K562 (cell line): ENCODE results near the gene SREBF1. TPM values are rescaled to one million over a fixed set of nuclear protein-coding genes. Genes with fewer than 3 reads are reported as not detected.
A peak's percentile ranks its signal among the peaks of the same experiment; 100 is the strongest.

ENCODE experiments used
- CBFB ChIP-seq: sonication (generic); formaldehyde crosslinking; IDR thresholded peaks from 2 replicates; pipeline ENCODE4 v1.4.0; 2020; ENCODE audit warnings: mild to moderate bottlenecking, missing genetic modification reagents
- GTF2E2 ChIP-seq: fragments of 200-800 bp; sonication (Bioruptor generic); IDR thresholded peaks from 2 replicates; pipeline ENCODE4 v1.6.1; 2016; ENCODE audit warnings: missing genetic modification characterization, missing compliant biosample characterization
- HDAC1 ChIP-seq, 2 experiments: fragments of 450-650 bp; IDR thresholded peaks; 2 replicates each; pipeline ENCODE4 v1.6.1; 2016 to 2017; ENCODE audit warnings: inconsistent platforms in 1 of 2, mild to moderate bottlenecking in 1 of 2, moderate library complexity in 1 of 2
- HDAC2 ChIP-seq: fragments of 450-650 bp; IDR thresholded peaks from 2 replicates; pipeline ENCODE4 v1.6.1; 2016; ENCODE audit warnings: mild to moderate bottlenecking
- KAT7 ChIP-seq: sonication (generic); formaldehyde crosslinking; IDR thresholded peaks from 2 replicates; pipeline ENCODE4 v1.8.0; 2022; ENCODE audit warnings: missing genetic modification reagents, mild to moderate bottlenecking, borderline replicate concordance
- KAT8 ChIP-seq: fragments of 450-650 bp; IDR thresholded peaks from 2 replicates; pipeline ENCODE4 v1.6.1; 2016; ENCODE audit warnings: low read depth, mild to moderate bottlenecking
- NFIC ChIP-seq: fragments of 450-650 bp; IDR thresholded peaks from 2 replicates; pipeline ENCODE4 v1.6.1; 2017; ENCODE audit warnings: mild to moderate bottlenecking, inconsistent platforms
- SP1 ChIP-seq: sonication (generic); formaldehyde crosslinking; IDR thresholded peaks from 2 replicates; pipeline ENCODE4 v1.8.1; 2022; ENCODE audit warnings: mild to moderate bottlenecking, missing genetic modification reagents
- SPI1 ChIP-seq: IDR thresholded peaks from 2 replicates; pipeline ENCODE4 v1.6.1; 2011; ENCODE audit warnings: low read depth, low read length, control low read depth, borderline replicate concordance
- TFAM ChIP-seq: fragments of 250-450 bp; sonication (Bioruptor Pico); conservative IDR thresholded peaks from 2 replicates; pipeline ENCODE4 v1.5.0; 2021; ENCODE audit warnings: mild to moderate bottlenecking, moderate library complexity
- ZBTB17 ChIP-seq: fragments of 450-650 bp; formaldehyde crosslinking; IDR thresholded peaks from 2 replicates; pipeline ENCODE4 v1.4.0; 2020; ENCODE audit warnings: mild to moderate bottlenecking
- ZEB2 ChIP-seq: fragments of 450-650 bp; IDR thresholded peaks from 2 replicates; pipeline ENCODE4 v1.6.1; 2016
- ZFX ChIP-seq: sonication (generic); formaldehyde crosslinking; IDR thresholded peaks from 2 replicates; pipeline ENCODE4 v1.8.0; 2022; ENCODE audit warnings: mild to moderate bottlenecking, missing genetic modification reagents, moderate library complexity
- ZNF134 ChIP-seq: fragments of 250-450 bp; sonication (Bioruptor Pico); conservative IDR thresholded peaks from 2 replicates; pipeline ENCODE4 v1.4.0; 2020
- ZZZ3 ChIP-seq: fragments of 450-650 bp; IDR thresholded peaks from 2 replicates; pipeline ENCODE4 v1.6.1; 2016; ENCODE audit warnings: antibody characterized with exemption, mild to moderate bottlenecking, moderate library complexity
- polyA plus RNA-seq, 8 experiments: library from polyadenylated mRNA; depleted of rRNA in 4 of 8; stranded (reverse) in 5 of 8; unstranded in 3 of 8; fragments of >200 nt; fragmentation: Nextera tagmentation in 2 of 8; fragmentation: Illumina TruSeq in 1 of 8; extraction: Ambion mirVana in 2 of 8; extraction: Trizol in 1 of 8; gene quantifications; 2 replicates each; pipeline versions ENCODE4 v1.2.1 to v1.2.3, GENCODE V29; 2011 to 2014; ENCODE audit warnings: inconsistent platforms in 1 of 8, missing spikeins in 1 of 8
- total RNA-seq, 7 experiments: library from RNA; depleted of rRNA in 6 of 7; stranded (reverse); fragments of >200 nt in 6 of 7; fragmentation: Illumina TruSeq in 2 of 7; extraction: Trizol in 2 of 7; gene quantifications; 2 replicates each; pipeline versions ENCODE4 v1.2.1 to v1.2.3, GENCODE V29; 2011 to 2021; ENCODE audit warnings: low replicate concordance in 1 of 7
- TF ChIP-seq, protein P1 (sequence below), 2 experiments: fragments of 450-650 bp in 1 of 2; sonication (generic) in 1 of 2; formaldehyde crosslinking in 1 of 2; IDR thresholded peaks in 1 of 2; conservative IDR thresholded peaks in 1 of 2; 2 replicates each; pipeline versions ENCODE4 v1.6.1 to v1.8.1; 2016 to 2023; ENCODE audit warnings: mild to moderate bottlenecking in 2 of 2, moderate library complexity in 2 of 2, inconsistent platforms in 1 of 2, missing genetic modification reagents in 1 of 2
- TF ChIP-seq, protein P2 (sequence below): fragments of 450-650 bp; IDR thresholded peaks from 2 replicates; pipeline ENCODE4 v1.6.1; 2016
- TF ChIP-seq, protein P3 (sequence below): fragments of 450-650 bp; IDR thresholded peaks from 2 replicates; pipeline ENCODE4 v1.6.1; 2014; ENCODE audit warnings: low read depth, mild to moderate bottlenecking, moderate library complexity, borderline replicate concordance
- TF ChIP-seq, protein P4 (sequence below): fragments of 450-650 bp; conservative IDR thresholded peaks from 2 replicates; pipeline ENCODE4 v1.6.1; 2016; ENCODE audit warnings: missing genetic modification characterization, low read depth, mild to moderate bottlenecking, missing compliant biosample characterization, moderate library complexity

SREBF1 gene
- total and polyA plus RNA-seq, 9 of the 15 experiments (the other 6 are each of a cell fraction or from before 2014, with no cell fraction given), result 1.6 to 169 (median 69.4) TPM

DNA sequence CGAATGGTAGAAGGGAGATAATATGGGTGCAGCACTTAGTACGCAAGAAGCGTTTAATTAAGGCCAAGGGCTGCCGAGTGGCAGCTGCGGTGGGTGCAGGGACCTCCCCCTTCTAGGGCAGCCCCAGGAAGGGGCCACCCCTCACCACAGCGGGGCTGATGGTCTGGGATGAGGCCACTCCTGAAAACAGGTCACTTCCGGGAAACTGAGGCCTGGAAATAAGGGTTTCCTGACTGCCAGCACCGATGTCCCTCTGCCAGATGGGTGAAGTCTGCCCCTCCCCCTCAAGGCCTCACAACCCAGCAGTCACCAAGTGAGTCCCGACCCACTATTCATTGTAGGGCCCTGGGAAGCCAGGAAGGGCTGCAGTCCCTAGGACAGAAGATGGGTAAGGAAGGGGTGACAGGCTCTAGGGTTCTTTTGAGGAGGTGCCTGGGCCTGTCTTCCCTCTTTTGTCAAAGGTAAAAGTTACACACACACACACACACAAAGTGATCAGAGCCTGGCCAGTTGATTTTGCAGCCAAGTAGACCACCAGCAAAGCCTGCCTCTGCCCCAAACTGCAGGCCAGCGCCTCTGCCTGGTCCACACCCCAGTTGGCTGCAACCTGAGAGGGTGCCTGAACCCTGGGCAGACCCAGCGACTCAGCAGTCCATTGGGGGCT lies 12.5 kb downstream of the SREBF1 start (continued):
- TF ChIP-seq KAT7 (CRISPR knock-in tag), result peak; percentile 63; the same call in 1 of the 2 replicates
- TF ChIP-seq KAT8, result no peak
- TF ChIP-seq HDAC2, result peak; percentile 9; the same call in 1 of the 2 replicates
- no peak for TF ChIP-seq TFAM (CRISPR knock-in tag)
- TF ChIP-seq GTF2E2 (tag), result no peak
- 0 out of 2 replicates have a peak, but pooled peaks have one; percentile 3 for TF ChIP-seq SP1 (CRISPR knock-in tag)
- no peak for TF ChIP-seq CBFB (CRISPR knock-in tag)
- TF ChIP-seq ZBTB17, result peak; percentile 45; the same call in 1 of the 2 replicates
- TF ChIP-seq NFIC, result peak; percentile 20; the same call in 1 of the 2 replicates
- peak; percentile 69; the same call in 1 of the 2 replicates for TF ChIP-seq ZNF134
- TF ChIP-seq ZFX, result peak; percentile 53; the same call in 1 of the 2 replicates
- TF ChIP-seq, protein P1, sequence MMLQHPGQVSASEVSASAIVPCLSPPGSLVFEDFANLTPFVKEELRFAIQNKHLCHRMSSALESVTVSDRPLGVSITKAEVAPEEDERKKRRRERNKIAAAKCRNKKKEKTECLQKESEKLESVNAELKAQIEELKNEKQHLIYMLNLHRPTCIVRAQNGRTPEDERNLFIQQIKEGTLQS (IDR thresholded peaks at IDR 0.05), result no peak
- TF ChIP-seq, protein P1 (CRISPR knock-in tag; conservative IDR thresholded peaks at IDR 0.05), result no peak
- TF ChIP-seq, protein P2, sequence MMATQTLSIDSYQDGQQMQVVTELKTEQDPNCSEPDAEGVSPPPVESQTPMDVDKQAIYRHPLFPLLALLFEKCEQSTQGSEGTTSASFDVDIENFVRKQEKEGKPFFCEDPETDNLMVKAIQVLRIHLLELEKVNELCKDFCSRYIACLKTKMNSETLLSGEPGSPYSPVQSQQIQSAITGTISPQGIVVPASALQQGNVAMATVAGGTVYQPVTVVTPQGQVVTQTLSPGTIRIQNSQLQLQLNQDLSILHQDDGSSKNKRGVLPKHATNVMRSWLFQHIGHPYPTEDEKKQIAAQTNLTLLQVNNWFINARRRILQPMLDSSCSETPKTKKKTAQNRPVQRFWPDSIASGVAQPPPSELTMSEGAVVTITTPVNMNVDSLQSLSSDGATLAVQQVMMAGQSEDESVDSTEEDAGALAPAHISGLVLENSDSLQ, result peak; percentile 39; the same call in 1 of the 2 replicates
- TF ChIP-seq, protein P3, sequence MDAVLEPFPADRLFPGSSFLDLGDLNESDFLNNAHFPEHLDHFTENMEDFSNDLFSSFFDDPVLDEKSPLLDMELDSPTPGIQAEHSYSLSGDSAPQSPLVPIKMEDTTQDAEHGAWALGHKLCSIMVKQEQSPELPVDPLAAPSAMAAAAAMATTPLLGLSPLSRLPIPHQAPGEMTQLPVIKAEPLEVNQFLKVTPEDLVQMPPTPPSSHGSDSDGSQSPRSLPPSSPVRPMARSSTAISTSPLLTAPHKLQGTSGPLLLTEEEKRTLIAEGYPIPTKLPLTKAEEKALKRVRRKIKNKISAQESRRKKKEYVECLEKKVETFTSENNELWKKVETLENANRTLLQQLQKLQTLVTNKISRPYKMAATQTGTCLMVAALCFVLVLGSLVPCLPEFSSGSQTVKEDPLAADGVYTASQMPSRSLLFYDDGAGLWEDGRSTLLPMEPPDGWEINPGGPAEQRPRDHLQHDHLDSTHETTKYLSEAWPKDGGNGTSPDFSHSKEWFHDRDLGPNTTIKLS, result no peak
- 0 out of 4 replicates have a peak, but pooled peaks of 1 of the 2 experiments have one; percentile 36 for TF ChIP-seq HDAC1 (IDR thresholded peaks at IDR 0.05)
- TF ChIP-seq, protein P4, sequence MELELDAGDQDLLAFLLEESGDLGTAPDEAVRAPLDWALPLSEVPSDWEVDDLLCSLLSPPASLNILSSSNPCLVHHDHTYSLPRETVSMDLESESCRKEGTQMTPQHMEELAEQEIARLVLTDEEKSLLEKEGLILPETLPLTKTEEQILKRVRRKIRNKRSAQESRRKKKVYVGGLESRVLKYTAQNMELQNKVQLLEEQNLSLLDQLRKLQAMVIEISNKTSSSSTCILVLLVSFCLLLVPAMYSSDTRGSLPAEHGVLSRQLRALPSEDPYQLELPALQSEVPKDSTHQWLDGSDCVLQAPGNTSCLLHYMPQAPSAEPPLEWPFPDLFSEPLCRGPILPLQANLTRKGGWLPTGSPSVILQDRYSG (tag), result no peak
- no peak for TF ChIP-seq ZEB2
- TF ChIP-seq ZZZ3, result no peak
- no peak for TF ChIP-seq SPI1
